ENCODE results near the gene GCNT3.

Gene GCNT3

DNA sequence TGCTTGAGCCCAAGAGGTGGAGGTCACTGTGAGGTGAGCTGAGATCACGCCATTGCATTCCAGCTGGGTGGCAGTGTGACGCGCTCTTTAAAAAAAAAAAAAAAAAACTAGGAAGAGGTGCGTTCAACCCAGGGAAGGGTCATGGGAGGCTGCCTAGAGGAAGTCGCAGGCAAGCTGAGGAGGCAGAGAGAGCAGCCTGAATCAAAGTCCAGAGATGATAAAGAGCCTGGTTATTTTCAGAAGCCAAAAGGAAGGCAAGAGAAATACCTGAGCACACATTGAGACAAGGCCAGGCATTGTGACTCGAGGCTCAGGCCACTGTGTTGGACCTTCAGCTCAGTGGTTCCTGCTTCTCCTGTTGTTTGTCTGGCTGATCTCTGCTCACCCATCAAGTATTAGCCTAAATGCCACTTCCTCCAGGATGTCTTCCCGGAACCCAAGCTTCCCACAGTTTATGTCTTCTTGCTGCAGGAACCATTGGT, 16.1 kb upstream of the GCNT3 start:
- H3K4me2 ChIP-seq (ENCODE audit: low read length): no peak overlapping the region
- H3K4me1 ChIP-seq (ENCODE audit: control insufficient read depth, low read length): no peaks in the 10 kb centered on the region
- TF ChIP-seq, protein P1, sequence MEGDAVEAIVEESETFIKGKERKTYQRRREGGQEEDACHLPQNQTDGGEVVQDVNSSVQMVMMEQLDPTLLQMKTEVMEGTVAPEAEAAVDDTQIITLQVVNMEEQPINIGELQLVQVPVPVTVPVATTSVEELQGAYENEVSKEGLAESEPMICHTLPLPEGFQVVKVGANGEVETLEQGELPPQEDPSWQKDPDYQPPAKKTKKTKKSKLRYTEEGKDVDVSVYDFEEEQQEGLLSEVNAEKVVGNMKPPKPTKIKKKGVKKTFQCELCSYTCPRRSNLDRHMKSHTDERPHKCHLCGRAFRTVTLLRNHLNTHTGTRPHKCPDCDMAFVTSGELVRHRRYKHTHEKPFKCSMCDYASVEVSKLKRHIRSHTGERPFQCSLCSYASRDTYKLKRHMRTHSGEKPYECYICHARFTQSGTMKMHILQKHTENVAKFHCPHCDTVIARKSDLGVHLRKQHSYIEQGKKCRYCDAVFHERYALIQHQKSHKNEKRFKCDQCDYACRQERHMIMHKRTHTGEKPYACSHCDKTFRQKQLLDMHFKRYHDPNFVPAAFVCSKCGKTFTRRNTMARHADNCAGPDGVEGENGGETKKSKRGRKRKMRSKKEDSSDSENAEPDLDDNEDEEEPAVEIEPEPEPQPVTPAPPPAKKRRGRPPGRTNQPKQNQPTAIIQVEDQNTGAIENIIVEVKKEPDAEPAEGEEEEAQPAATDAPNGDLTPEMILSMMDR (IDR thresholded peaks at IDR 0.05; ENCODE audit: low read depth, low read length, poor library complexity, severe bottlenecking): no peak
- TF ChIP-seq EZH2phosphoT487 (IDR thresholded peaks at IDR 0.05; ENCODE audit: borderline replicate concordance, low read length): no peak
- H3K9me2 ChIP-seq (replicated peaks; ENCODE audit: control insufficient read depth, low read length): no peaks in the 10 kb centered on the region
- H3F3A ChIP-seq (ENCODE audit: control insufficient read depth, insufficient read depth): no peaks in the 10 kb centered on the region
- H3K36me3 ChIP-seq (ENCODE audit: control insufficient read depth, low read length): no peaks in the 10 kb centered on the region
- no peak overlapping the region for H3K27ac ChIP-seq (ENCODE audit: low read depth, low read length)
- no peaks in the 10 kb centered on the region for H3K9me3 ChIP-seq (ENCODE audit: control insufficient read depth, insufficient read depth, low read length)
- no peaks in the 10 kb centered on the region for H3K79me2 ChIP-seq (ENCODE audit: control insufficient read depth, low read length)
- H3K4me3 ChIP-seq (ENCODE audit: low read length): no peak overlapping the region
- H4K20me1 ChIP-seq (ENCODE audit: control insufficient read depth, insufficient read depth, low read depth, low read length): no peaks in the 10 kb centered on the region
- H3K27me3 ChIP-seq (ENCODE audit: control insufficient read depth, low read length): 0 out of 2 replicates have a peak, but pooled peaks cover 2% of the 10 kb centered on the region

DNA sequence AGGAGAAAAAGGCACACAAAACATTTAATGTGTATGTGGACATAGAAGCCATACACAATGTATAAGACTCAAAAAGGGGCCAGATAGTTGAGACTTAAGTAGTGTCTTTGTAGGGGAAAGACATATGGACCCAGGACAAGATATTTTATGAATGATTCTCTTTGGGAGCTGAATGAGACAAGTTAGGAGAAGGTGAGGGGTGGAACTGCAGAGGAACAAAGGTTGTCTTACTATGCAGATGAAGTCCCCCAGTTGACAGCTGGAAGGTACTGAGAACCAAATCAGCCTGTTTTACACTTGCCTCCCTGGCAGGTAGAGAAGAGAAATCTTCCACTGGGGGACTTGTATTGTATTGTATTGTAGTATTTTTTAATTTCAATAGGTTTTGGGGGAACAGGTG, 14.9 kb upstream of the GCNT3 start:
- H3K9me2 ChIP-seq (replicated peaks; ENCODE audit: control insufficient read depth, low read length): no peaks in the 10 kb centered on the region
- H3K9me3 ChIP-seq (ENCODE audit: control insufficient read depth, insufficient read depth, low read length): no peaks in the 10 kb centered on the region
- no peaks in the 10 kb centered on the region for H3K4me1 ChIP-seq (ENCODE audit: control insufficient read depth, low read length)
- H4K20me1 ChIP-seq (ENCODE audit: control insufficient read depth, insufficient read depth, low read depth, low read length): no peaks in the 10 kb centered on the region
- no peaks in the 10 kb centered on the region for H3K79me2 ChIP-seq (ENCODE audit: control insufficient read depth, low read length)
- TF ChIP-seq, protein P1 (IDR thresholded peaks at IDR 0.05; ENCODE audit: low read depth, low read length, poor library complexity, severe bottlenecking): no peak
- no peak for TF ChIP-seq EZH2phosphoT487 (IDR thresholded peaks at IDR 0.05; ENCODE audit: borderline replicate concordance, low read length)
- H3K27ac ChIP-seq (ENCODE audit: low read depth, low read length): no peak overlapping the region
- H3K27me3 ChIP-seq (ENCODE audit: control insufficient read depth, low read length): no peaks in the 10 kb centered on the region
- no peak overlapping the region for H3K4me3 ChIP-seq (ENCODE audit: low read length)
- no peaks in the 10 kb centered on the region for H3K36me3 ChIP-seq (ENCODE audit: control insufficient read depth, low read length)
- no peak overlapping the region for H3K4me2 ChIP-seq (ENCODE audit: low read length)
- H3F3A ChIP-seq (ENCODE audit: control insufficient read depth, insufficient read depth): no peaks in the 10 kb centered on the region

DNA sequence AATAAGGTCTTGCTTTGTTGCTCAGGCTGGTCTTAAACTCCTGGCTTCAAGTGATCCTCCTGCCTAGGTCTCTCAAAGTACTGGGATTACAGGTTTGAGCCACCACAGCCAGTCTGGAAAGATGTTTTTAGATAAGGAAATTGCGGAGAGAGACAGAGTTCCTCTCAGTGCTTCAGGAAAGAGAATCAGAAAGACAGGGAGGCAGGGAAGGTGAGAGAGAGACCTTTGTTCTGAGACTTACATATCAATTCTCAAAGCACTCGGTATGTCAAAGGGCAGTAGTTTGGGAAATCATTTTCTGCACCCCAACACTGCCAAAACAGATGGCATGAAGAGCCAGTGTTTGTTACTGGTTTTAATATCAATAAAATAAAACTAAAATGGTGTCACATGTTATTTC, 13.1 kb upstream of the GCNT3 start:
- H3K4me2 ChIP-seq (ENCODE audit: low read length): no peak overlapping the region

DNA sequence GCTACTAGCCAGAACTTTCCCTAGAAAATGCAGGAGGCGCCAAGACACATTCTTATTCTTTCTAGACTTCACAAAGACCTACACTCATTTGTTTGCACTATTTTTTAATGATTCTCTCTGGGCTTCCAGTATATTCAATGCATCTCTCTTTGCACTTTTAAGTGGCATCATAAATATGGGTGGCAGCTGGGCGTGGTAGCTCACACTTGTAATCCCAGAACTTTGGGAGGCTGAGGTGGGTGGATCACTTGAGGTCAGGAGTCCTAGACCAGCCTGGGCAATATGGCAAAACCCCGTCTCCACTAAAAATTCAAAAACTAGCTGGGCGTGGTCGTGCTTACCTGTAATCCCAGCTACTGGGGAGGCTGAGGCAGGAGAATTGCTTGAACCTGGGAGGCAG, 5.6 kb upstream of the GCNT3 start:
- Histone ChIP-seq H3K36me3 (ENCODE audit: control insufficient read depth, low read length) (no peaks in the 10 kb centered on the region), H3K9me3 (ENCODE audit: control insufficient read depth, insufficient read depth, low read length) (peaks cover 5% of the 10 kb centered on the region; the same call in 1 of the 2 replicates), H3K4me1 (ENCODE audit: control insufficient read depth, low read length) (no peaks in the 10 kb centered on the region), H3K4me3 (ENCODE audit: low read length) (no peak overlapping the region), H3K27me3 (ENCODE audit: control insufficient read depth, low read length) (peaks cover 10% of the 10 kb centered on the region; the same call in 1 of the 2 replicates), H3K27ac (ENCODE audit: low read depth, low read length) (no peak overlapping the region), H4K20me1 (ENCODE audit: control insufficient read depth, insufficient read depth, low read depth, low read length) (no peaks in the 10 kb centered on the region), H3K79me2 (ENCODE audit: control insufficient read depth, low read length) (no peaks in the 10 kb centered on the region), H3F3A (ENCODE audit: control insufficient read depth, insufficient read depth) (no peaks in the 10 kb centered on the region), H3K9me2 (replicated peaks; ENCODE audit: control insufficient read depth, low read length) (no peaks in the 10 kb centered on the region), H3K4me2 (ENCODE audit: low read length) (no peak overlapping the region)
- TF ChIP-seq EZH2phosphoT487 (IDR thresholded peaks at IDR 0.05; ENCODE audit: borderline replicate concordance, low read length): no peak
- TF ChIP-seq, protein P1 (IDR thresholded peaks at IDR 0.05; ENCODE audit: low read depth, low read length, poor library complexity, severe bottlenecking): no peak

More for the DNA sequence above, 13.1 kb upstream of the GCNT3 start:
- Histone ChIP-seq H3K9me3 (ENCODE audit: control insufficient read depth, insufficient read depth, low read length) (no peaks in the 10 kb centered on the region), H3K4me3 (ENCODE audit: low read length) (no peak overlapping the region), H3K79me2 (ENCODE audit: control insufficient read depth, low read length) (no peaks in the 10 kb centered on the region), H3K36me3 (ENCODE audit: control insufficient read depth, low read length) (no peaks in the 10 kb centered on the region), H3F3A (ENCODE audit: control insufficient read depth, insufficient read depth) (no peaks in the 10 kb centered on the region), H3K27ac (ENCODE audit: low read depth, low read length) (no peak overlapping the region), H4K20me1 (ENCODE audit: control insufficient read depth, insufficient read depth, low read depth, low read length) (no peaks in the 10 kb centered on the region), H3K9me2 (replicated peaks; ENCODE audit: control insufficient read depth, low read length) (no peaks in the 10 kb centered on the region), H3K27me3 (ENCODE audit: control insufficient read depth, low read length) (no peaks in the 10 kb centered on the region), H3K4me1 (ENCODE audit: control insufficient read depth, low read length) (no peaks in the 10 kb centered on the region)
- no peak for TF ChIP-seq EZH2phosphoT487 (IDR thresholded peaks at IDR 0.05; ENCODE audit: borderline replicate concordance, low read length)
